ENCODE results near the gene CNOT3. TPM values are rescaled to one million over a fixed set of nuclear protein-coding genes. Genes with fewer than 3 reads are reported as not detected.

CNOT3 gene
- total and polyA plus RNA-seq, 9 of the 15 experiments (the other 6 are each of a cell fraction or from before 2014, with no cell fraction given): 0.27 to 60.4 (median 9.9) TPM

DNA sequence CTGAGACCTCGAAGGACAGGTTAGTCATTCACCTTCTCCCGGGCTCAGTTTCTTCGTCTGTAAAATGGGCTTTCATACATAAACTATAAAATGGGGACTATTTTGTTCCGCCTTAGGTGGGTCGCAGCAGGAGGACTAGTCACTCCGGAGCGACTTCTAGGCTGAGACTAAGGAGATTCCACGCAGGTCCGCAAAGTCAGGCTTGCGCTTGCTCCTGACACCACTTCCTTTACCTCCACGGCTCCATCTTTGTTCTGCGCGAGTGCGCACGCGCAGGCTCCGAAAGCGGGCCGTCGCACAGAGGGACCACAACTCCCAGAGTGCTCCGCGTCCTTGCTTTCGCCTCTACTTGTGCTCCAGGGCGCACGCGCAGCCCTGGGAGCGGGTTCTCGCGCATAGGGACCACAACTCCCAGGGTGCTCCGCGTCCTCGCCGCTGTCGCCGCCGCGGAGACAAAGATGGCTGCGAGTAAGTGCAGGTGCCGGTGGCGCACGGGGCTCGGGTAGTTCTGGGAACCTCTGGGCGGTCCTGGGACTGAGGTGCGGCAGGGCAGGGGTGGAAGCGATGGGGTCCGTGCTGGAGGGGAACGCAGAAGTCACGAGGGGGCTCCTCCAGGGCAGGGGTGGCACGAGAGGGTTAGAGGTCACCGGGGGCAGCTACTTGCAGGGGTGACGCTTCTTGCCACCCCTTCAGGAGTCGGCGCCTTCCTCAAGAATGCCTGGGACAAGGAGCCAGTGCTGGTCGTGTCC is 35.0 kb upstream of the CNOT3 start, which contains the start of gene NDUFA3 (continued):
- TF ChIP-seq, protein P1, sequence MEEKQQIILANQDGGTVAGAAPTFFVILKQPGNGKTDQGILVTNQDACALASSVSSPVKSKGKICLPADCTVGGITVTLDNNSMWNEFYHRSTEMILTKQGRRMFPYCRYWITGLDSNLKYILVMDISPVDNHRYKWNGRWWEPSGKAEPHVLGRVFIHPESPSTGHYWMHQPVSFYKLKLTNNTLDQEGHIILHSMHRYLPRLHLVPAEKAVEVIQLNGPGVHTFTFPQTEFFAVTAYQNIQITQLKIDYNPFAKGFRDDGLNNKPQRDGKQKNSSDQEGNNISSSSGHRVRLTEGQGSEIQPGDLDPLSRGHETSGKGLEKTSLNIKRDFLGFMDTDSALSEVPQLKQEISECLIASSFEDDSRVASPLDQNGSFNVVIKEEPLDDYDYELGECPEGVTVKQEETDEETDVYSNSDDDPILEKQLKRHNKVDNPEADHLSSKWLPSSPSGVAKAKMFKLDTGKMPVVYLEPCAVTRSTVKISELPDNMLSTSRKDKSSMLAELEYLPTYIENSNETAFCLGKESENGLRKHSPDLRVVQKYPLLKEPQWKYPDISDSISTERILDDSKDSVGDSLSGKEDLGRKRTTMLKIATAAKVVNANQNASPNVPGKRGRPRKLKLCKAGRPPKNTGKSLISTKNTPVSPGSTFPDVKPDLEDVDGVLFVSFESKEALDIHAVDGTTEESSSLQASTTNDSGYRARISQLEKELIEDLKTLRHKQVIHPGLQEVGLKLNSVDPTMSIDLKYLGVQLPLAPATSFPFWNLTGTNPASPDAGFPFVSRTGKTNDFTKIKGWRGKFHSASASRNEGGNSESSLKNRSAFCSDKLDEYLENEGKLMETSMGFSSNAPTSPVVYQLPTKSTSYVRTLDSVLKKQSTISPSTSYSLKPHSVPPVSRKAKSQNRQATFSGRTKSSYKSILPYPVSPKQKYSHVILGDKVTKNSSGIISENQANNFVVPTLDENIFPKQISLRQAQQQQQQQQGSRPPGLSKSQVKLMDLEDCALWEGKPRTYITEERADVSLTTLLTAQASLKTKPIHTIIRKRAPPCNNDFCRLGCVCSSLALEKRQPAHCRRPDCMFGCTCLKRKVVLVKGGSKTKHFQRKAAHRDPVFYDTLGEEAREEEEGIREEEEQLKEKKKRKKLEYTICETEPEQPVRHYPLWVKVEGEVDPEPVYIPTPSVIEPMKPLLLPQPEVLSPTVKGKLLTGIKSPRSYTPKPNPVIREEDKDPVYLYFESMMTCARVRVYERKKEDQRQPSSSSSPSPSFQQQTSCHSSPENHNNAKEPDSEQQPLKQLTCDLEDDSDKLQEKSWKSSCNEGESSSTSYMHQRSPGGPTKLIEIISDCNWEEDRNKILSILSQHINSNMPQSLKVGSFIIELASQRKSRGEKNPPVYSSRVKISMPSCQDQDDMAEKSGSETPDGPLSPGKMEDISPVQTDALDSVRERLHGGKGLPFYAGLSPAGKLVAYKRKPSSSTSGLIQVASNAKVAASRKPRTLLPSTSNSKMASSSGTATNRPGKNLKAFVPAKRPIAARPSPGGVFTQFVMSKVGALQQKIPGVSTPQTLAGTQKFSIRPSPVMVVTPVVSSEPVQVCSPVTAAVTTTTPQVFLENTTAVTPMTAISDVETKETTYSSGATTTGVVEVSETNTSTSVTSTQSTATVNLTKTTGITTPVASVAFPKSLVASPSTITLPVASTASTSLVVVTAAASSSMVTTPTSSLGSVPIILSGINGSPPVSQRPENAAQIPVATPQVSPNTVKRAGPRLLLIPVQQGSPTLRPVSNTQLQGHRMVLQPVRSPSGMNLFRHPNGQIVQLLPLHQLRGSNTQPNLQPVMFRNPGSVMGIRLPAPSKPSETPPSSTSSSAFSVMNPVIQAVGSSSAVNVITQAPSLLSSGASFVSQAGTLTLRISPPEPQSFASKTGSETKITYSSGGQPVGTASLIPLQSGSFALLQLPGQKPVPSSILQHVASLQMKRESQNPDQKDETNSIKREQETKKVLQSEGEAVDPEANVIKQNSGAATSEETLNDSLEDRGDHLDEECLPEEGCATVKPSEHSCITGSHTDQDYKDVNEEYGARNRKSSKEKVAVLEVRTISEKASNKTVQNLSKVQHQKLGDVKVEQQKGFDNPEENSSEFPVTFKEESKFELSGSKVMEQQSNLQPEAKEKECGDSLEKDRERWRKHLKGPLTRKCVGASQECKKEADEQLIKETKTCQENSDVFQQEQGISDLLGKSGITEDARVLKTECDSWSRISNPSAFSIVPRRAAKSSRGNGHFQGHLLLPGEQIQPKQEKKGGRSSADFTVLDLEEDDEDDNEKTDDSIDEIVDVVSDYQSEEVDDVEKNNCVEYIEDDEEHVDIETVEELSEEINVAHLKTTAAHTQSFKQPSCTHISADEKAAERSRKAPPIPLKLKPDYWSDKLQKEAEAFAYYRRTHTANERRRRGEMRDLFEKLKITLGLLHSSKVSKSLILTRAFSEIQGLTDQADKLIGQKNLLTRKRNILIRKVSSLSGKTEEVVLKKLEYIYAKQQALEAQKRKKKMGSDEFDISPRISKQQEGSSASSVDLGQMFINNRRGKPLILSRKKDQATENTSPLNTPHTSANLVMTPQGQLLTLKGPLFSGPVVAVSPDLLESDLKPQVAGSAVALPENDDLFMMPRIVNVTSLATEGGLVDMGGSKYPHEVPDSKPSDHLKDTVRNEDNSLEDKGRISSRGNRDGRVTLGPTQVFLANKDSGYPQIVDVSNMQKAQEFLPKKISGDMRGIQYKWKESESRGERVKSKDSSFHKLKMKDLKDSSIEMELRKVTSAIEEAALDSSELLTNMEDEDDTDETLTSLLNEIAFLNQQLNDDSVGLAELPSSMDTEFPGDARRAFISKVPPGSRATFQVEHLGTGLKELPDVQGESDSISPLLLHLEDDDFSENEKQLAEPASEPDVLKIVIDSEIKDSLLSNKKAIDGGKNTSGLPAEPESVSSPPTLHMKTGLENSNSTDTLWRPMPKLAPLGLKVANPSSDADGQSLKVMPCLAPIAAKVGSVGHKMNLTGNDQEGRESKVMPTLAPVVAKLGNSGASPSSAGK (IDR thresholded peaks at IDR 0.05): no peak
- TF ChIP-seq, protein P2, sequence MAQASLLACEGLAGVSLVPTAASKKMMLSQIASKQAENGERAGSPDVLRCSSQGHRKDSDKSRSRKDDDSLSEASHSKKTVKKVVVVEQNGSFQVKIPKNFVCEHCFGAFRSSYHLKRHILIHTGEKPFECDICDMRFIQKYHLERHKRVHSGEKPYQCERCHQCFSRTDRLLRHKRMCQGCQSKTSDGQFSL (CRISPR knock-in tag; IDR thresholded peaks at IDR 0.05): peak; percentile 19; the same call in 1 of the 2 replicates
- TF ChIP-seq, protein P2 (tag; IDR thresholded peaks at IDR 0.05): no peak
- TF ChIP-seq KLF13 (tag; IDR thresholded peaks at IDR 0.05; ENCODE audit: borderline replicate concordance, low read depth) (0 out of 2 replicates have a peak, but pooled peaks have one; percentile 46), TRIM24 (IDR thresholded peaks at IDR 0.05) (no peak), NCOR1 (IDR thresholded peaks at IDR 0.05) (no peak), RBBP5 (IDR thresholded peaks at IDR 0.05; ENCODE audit: borderline replicate concordance, insufficient read depth, low read length, poor library complexity, severe bottlenecking) (peak; percentile 85), ZNF589 (CRISPR knock-in tag; IDR thresholded peaks at IDR 0.05; ENCODE audit: low read depth) (0 out of 2 replicates have a peak, but pooled peaks have one; percentile 45)
- TF ChIP-seq, protein P3, sequence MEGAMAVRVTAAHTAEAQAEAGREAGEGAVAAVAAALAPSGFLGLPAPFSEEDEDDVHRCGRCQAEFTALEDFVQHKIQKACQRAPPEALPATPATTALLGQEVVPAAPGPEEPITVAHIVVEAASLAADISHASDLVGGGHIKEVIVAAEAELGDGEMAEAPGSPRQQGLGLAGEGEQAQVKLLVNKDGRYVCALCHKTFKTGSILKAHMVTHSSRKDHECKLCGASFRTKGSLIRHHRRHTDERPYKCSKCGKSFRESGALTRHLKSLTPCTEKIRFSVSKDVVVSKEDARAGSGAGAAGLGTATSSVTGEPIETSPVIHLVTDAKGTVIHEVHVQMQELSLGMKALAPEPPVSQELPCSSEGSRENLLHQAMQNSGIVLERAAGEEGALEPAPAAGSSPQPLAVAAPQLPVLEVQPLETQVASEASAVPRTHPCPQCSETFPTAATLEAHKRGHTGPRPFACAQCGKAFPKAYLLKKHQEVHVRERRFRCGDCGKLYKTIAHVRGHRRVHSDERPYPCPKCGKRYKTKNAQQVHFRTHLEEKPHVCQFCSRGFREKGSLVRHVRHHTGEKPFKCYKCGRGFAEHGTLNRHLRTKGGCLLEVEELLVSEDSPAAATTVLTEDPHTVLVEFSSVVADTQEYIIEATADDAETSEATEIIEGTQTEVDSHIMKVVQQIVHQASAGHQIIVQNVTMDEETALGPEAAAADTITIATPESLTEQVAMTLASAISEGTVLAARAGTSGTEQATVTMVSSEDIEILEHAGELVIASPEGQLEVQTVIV (CRISPR knock-in tag; IDR thresholded peaks at IDR 0.05; ENCODE audit: borderline replicate concordance): no peak
- TF ChIP-seq, protein P4, sequence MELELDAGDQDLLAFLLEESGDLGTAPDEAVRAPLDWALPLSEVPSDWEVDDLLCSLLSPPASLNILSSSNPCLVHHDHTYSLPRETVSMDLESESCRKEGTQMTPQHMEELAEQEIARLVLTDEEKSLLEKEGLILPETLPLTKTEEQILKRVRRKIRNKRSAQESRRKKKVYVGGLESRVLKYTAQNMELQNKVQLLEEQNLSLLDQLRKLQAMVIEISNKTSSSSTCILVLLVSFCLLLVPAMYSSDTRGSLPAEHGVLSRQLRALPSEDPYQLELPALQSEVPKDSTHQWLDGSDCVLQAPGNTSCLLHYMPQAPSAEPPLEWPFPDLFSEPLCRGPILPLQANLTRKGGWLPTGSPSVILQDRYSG (tag; conservative IDR thresholded peaks at IDR 0.05; ENCODE audit: low read depth): no peak

All from K562 (cell line).